Measurements from ENCODE around the gene HES1. TPM values are rescaled to one million over a fixed set of nuclear protein-coding genes. Genes with fewer than 3 reads are reported as not detected.
"Not testable (repeated sequence)": the region's sequence is repeated elsewhere in the genome, so short reads cannot be mapped to it uniquely, and the experiment has no call there.

Gene HES1
- total RNA-seq, 2 experiments from 2014 or later, result not detected

- Mint-ChIP-seq H3K4me1 (ENCODE audit: low read depth) (no peaks in the 10 kb centered on the region), H3K27me3 (ENCODE audit: low read depth) (peaks cover 46% of the 10 kb centered on the region), H3K27ac (no peak overlapping the region), H3K4me3 (no peak overlapping the region), H3K9me3 (ENCODE audit: insufficient read depth) (no peaks in the 10 kb centered on the region), H3K36me3 (ENCODE audit: low read depth) (no peaks in the 10 kb centered on the region)
- POLR2A ChIA-PET, result no interaction called here
- DNase-seq (no peak), ATAC-seq (no peak)
- CTCF ChIA-PET, result no interaction called here
Measured at GRCh38 chr3:194120789-194121770, 14.9 kb upstream of the HES1 start.

GRCh38 chr3:194121891-194122631 lies 13.9 kb upstream of the HES1 start:
- no peaks in the 10 kb centered on the region for H3K4me1 Mint-ChIP-seq (ENCODE audit: low read depth)
- H3K27me3 Mint-ChIP-seq (ENCODE audit: low read depth), result peaks cover 52% of the 10 kb centered on the region
- DNase-seq, result no peak
- H3K36me3 Mint-ChIP-seq (ENCODE audit: low read depth), result no peaks in the 10 kb centered on the region
- CTCF ChIA-PET, result no interaction called here
- H3K4me3 Mint-ChIP-seq, result no peak overlapping the region
- POLR2A ChIA-PET, result no interaction called here
- no peak overlapping the region for H3K27ac Mint-ChIP-seq
- ATAC-seq, result no peak
- H3K9me3 Mint-ChIP-seq (ENCODE audit: insufficient read depth), result no peaks in the 10 kb centered on the region

DNA sequence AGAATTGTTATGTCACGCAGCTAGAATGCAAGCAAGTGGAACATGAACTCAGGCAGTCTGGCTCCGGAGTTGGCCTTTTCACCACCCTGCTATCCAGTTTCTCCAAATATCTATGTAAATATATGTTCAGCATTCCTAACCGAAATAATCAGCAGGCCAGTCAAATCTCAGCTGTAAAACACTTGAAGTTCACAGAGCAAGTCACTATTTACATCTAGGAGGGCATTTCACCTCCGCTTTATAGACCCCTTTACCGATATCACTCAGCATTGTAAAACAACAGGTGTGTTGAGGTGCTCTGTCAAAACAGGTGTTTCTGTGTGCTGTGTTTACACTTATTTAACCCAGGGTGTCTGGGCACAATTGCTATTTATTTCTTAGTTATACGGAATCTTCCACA lies 12.2 kb upstream of the HES1 start:
- Mint-ChIP-seq H3K4me1 (ENCODE audit: low read depth) (no peaks in the 10 kb centered on the region), H3K9me3 (ENCODE audit: insufficient read depth) (no peaks in the 10 kb centered on the region), H3K27me3 (ENCODE audit: low read depth) (peaks cover 60% of the 10 kb centered on the region), H3K4me3 (no peak overlapping the region), H3K36me3 (ENCODE audit: low read depth) (no peaks in the 10 kb centered on the region), H3K27ac (no peak overlapping the region)
- ATAC-seq (no peak), DNase-seq (no peak)
- ChIA-PET POLR2A (no interaction called here), CTCF (no interaction called here)

DNA sequence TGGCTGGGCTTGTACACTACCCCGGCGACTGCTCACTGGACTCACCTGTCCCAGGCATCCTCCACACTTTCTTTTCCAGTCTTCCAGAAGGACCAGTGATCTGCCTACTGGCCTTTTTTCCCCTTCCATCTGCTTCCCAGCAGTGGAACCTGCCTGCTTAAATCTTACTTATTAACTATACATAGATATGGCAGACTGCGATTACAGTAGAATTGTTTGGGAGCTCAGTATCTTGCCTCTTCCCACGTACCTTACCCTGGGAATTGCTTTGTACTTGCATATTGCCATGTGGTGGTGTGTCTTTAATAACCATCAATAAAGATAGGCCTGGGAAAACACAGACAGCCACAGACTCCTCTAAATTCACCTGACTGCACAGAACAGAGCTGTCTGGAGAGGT lies 11.8 kb upstream of the HES1 start:
- ATAC-seq, result no peak
- Mint-ChIP-seq H3K27ac (no peak overlapping the region), H3K4me3 (no peak overlapping the region), H3K9me3 (ENCODE audit: insufficient read depth) (no peaks in the 10 kb centered on the region), H3K4me1 (ENCODE audit: low read depth) (no peaks in the 10 kb centered on the region), H3K27me3 (ENCODE audit: low read depth) (peaks cover 56% of the 10 kb centered on the region), H3K36me3 (ENCODE audit: low read depth) (no peaks in the 10 kb centered on the region)
- CTCF ChIA-PET, result interaction anchor here (0.6 kb wide), 1 partner anchor 219 kb away, joined by 3 read pairs; no protein-coding TSS in a partner anchor
- no peak for DNase-seq
- POLR2A ChIA-PET, result interaction anchor here (0.6 kb wide), 1 partner anchor 16 kb away, joined by 3 read pairs; no protein-coding TSS in a partner anchor

DNA sequence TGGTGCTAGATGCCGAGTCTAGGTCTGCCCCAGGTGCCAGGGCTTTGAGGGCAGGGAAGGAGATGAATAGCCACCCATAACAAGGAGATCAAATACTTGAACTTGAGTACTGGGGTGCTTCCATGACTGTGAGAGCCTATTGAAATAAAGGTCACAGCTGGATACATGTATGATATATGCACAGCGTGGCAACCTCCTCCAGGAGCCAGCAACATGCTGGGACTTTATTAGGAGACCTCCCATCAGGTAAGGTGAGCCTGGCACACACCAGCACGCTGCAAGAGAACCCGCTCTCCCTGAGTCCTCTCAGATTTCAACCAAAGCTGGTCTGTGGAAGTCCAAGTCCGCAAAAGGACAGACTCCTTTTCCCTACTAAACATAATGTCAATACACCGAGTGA lies 10.5 kb upstream of the HES1 start:
- POLR2A ChIA-PET, result no interaction called here
- DNase-seq, result no peak
- H3K27me3 Mint-ChIP-seq (ENCODE audit: low read depth), result peaks cover 54% of the 10 kb centered on the region
- no peaks in the 10 kb centered on the region for H3K36me3 Mint-ChIP-seq (ENCODE audit: low read depth)
- H3K4me3 Mint-ChIP-seq, result no peak overlapping the region
- no peak overlapping the region for H3K27ac Mint-ChIP-seq
- CTCF ChIA-PET, result no interaction called here
- no peaks in the 10 kb centered on the region for H3K9me3 Mint-ChIP-seq (ENCODE audit: insufficient read depth)
- ATAC-seq, result no peak
- H3K4me1 Mint-ChIP-seq (ENCODE audit: low read depth), result no peaks in the 10 kb centered on the region

- H3K36me3 Mint-ChIP-seq (ENCODE audit: low read depth), result no peaks in the 10 kb centered on the region
- ChIA-PET CTCF (no interaction called here), POLR2A (no interaction called here)
- no peak overlapping the region for H3K27ac Mint-ChIP-seq
- H3K4me3 Mint-ChIP-seq, result no peak overlapping the region
- H3K4me1 Mint-ChIP-seq (ENCODE audit: low read depth), result peaks cover 9% of the 10 kb centered on the region
- H3K27me3 Mint-ChIP-seq (ENCODE audit: low read depth), result peaks cover 53% of the 10 kb centered on the region
- H3K9me3 Mint-ChIP-seq (ENCODE audit: insufficient read depth), result no peaks in the 10 kb centered on the region
- DNase-seq, result no peak
- no peak for ATAC-seq
Measured at GRCh38 chr3:194126790-194127189, 9.2 kb upstream of the HES1 start.

- Mint-ChIP-seq H3K27ac (no peak overlapping the region), H3K4me1 (ENCODE audit: low read depth) (peaks cover 15% of the 10 kb centered on the region), H3K9me3 (ENCODE audit: insufficient read depth) (no peaks in the 10 kb centered on the region), H3K27me3 (ENCODE audit: low read depth) (peaks cover 62% of the 10 kb centered on the region), H3K36me3 (ENCODE audit: low read depth) (no peaks in the 10 kb centered on the region), H3K4me3 (no peak overlapping the region)
- ATAC-seq, result no peak
- POLR2A ChIA-PET, result no interaction called here
- CTCF ChIA-PET, result interaction anchor here (0.7 to 0.9 kb wide), 2 partner anchors 188 kb away, joined by 4 read pairs; no protein-coding TSS in a partner anchor
- no peak for DNase-seq
Measured at GRCh38 chr3:194128202-194128918, 7.6 kb upstream of the HES1 start.

GRCh38 chr3:194128919-194129295 lies 7.0 kb upstream of the HES1 start:
- H3K27ac Mint-ChIP-seq; DNase-seq; H3K4me3 Mint-ChIP-seq; POLR2A ChIA-PET; H3K36me3 Mint-ChIP-seq (ENCODE audit: low read depth); ATAC-seq; H3K9me3 Mint-ChIP-seq (ENCODE audit: insufficient read depth): not testable (repeated sequence)
- Mint-ChIP-seq H3K27me3 (ENCODE audit: low read depth) (peaks cover 67% of the 10 kb centered on the region), H3K4me1 (ENCODE audit: low read depth) (peaks cover 20% of the 10 kb centered on the region)
- CTCF ChIA-PET, result interaction anchor here (0.7 to 0.9 kb wide), 2 partner anchors 187 to 215 kb away, joined by 3 to 4 read pairs; no protein-coding TSS in a partner anchor

GRCh38 chr3:194129581-194130133 lies 6.3 kb upstream of the HES1 start:
- H3K27ac Mint-ChIP-seq, result no peak overlapping the region
- H3K27me3 Mint-ChIP-seq (ENCODE audit: low read depth), result peaks cover 64% of the 10 kb centered on the region
- H3K4me1 Mint-ChIP-seq (ENCODE audit: low read depth), result peaks cover 20% of the 10 kb centered on the region
- DNase-seq, result no peak
- no peak overlapping the region for H3K4me3 Mint-ChIP-seq
- H3K9me3 Mint-ChIP-seq (ENCODE audit: insufficient read depth), result no peaks in the 10 kb centered on the region
- no peaks in the 10 kb centered on the region for H3K36me3 Mint-ChIP-seq (ENCODE audit: low read depth)
- POLR2A ChIA-PET, result no interaction called here
- no peak for ATAC-seq
- CTCF ChIA-PET, result interaction anchor here (0.7 kb wide), 1 partner anchor 214 kb away, joined by 3 read pairs; no protein-coding TSS in a partner anchor

GRCh38 chr3:194130188-194130587 lies 5.8 kb upstream of the HES1 start:
- POLR2A ChIA-PET, result interaction anchor here (0.6 kb wide), 1 partner anchor 927 kb away, joined by 4 read pairs; no protein-coding TSS in a partner anchor
- no peaks in the 10 kb centered on the region for H3K36me3 Mint-ChIP-seq (ENCODE audit: low read depth)
- DNase-seq (no peak), ATAC-seq (no peak)
- peaks cover 22% of the 10 kb centered on the region for H3K4me1 Mint-ChIP-seq (ENCODE audit: low read depth)
- H3K27me3 Mint-ChIP-seq (ENCODE audit: low read depth), result peaks cover 64% of the 10 kb centered on the region
- no peak overlapping the region for H3K4me3 Mint-ChIP-seq
- CTCF ChIA-PET, result interaction anchor here (0.8 kb wide), 1 partner anchor 9 kb away, joined by 3 read pairs; no protein-coding TSS in a partner anchor
- no peak overlapping the region for H3K27ac Mint-ChIP-seq
- no peaks in the 10 kb centered on the region for H3K9me3 Mint-ChIP-seq (ENCODE audit: insufficient read depth)

GRCh38 chr3:194130807-194131589 lies 5.0 kb upstream of the HES1 start:
- Mint-ChIP-seq H3K9me3 (ENCODE audit: insufficient read depth) (no peaks in the 10 kb centered on the region), H3K27me3 (ENCODE audit: low read depth) (peaks cover 62% of the 10 kb centered on the region), H3K4me3 (no peak overlapping the region), H3K4me1 (ENCODE audit: low read depth) (peaks cover 30% of the 10 kb centered on the region), H3K36me3 (ENCODE audit: low read depth) (no peaks in the 10 kb centered on the region), H3K27ac (no peak overlapping the region)
- POLR2A ChIA-PET, result interaction anchor here (0.6 kb wide), 2 partner anchors 170 to 926 kb away, joined by 3 to 4 read pairs; no protein-coding TSS in a partner anchor
- peak; percentile 30 for DNase-seq
- CTCF ChIA-PET, result interaction anchor here (0.7 to 0.8 kb wide), 2 partner anchors 8 to 185 kb away, joined by 3 to 4 read pairs; no protein-coding TSS in a partner anchor
- ATAC-seq, result no peak
